HG03175 (cell line): Measurements from ENCODE around the gene MRGPRE.

Experiments
- ATAC-seq: cut with Tn5 transposase; IDR thresholded peaks from one replicate; pipeline ENCODE4 v1.9.1; 2021; ENCODE audit warnings: mild to moderate bottlenecking, moderate library complexity; ENCODE audit not compliant: unreplicated experiment

Gene MRGPRE

GRCh38 chr11:3227568-3228444 is 4.4 kb downstream of the MRGPRE start:
- ATAC-seq = no peak

- no peak for ATAC-seq
Measured at GRCh38 chr11:3226846-3227567, 5.2 kb downstream of the MRGPRE start.

GRCh38 chr11:3225826-3226750 is 6.1 kb downstream of the MRGPRE start:
- ATAC-seq = no peak

- no peak for ATAC-seq
Measured at GRCh38 chr11:3225159-3225758, 7.0 kb downstream of the MRGPRE start.

GRCh38 chr11:3224401-3225057 is 7.7 kb downstream of the MRGPRE start:
- no peak for ATAC-seq

- ATAC-seq = no peak
Measured at GRCh38 chr11:3223932-3224381, 8.3 kb downstream of the MRGPRE start.

- ATAC-seq = no peak
Measured at GRCh38 chr11:3222941-3223915, 9.0 kb downstream of the MRGPRE start.

- no peak for ATAC-seq
Measured at GRCh38 chr11:3222003-3222855, 10.0 kb downstream of the MRGPRE start.

GRCh38 chr11:3221408-3222002 is 10.7 kb downstream of the MRGPRE start:
- no peak for ATAC-seq

- no peak for ATAC-seq
Measured at GRCh38 chr11:3220521-3221407, 11.5 kb downstream of the MRGPRE start.

- ATAC-seq = no peak
Measured at GRCh38 chr11:3220101-3220500, 12.1 kb downstream of the MRGPRE start.

GRCh38 chr11:3219281-3219892 is 12.8 kb downstream of the MRGPRE start:
- ATAC-seq = no peak

- no peak for ATAC-seq
Measured at GRCh38 chr11:3218483-3219280, 13.5 kb downstream of the MRGPRE start, which contains the start of gene MRGPRG. Gene MRGPRG, minus strand, starts transcription at chr11:3218813. Its CDS starts 0 bp downstream, at chr11:3218813.

GRCh38 chr11:3217818-3218482 is 14.3 kb downstream of the MRGPRE start:
- ATAC-seq = no peak
